ENCODE results near the gene SUN3. TPM values are rescaled to one million over a fixed set of nuclear protein-coding genes. Genes with fewer than 3 reads are reported as not detected.

SUN3 gene
- total RNA-seq, 1 donor from 2014 or later, result not detected

DNA sequence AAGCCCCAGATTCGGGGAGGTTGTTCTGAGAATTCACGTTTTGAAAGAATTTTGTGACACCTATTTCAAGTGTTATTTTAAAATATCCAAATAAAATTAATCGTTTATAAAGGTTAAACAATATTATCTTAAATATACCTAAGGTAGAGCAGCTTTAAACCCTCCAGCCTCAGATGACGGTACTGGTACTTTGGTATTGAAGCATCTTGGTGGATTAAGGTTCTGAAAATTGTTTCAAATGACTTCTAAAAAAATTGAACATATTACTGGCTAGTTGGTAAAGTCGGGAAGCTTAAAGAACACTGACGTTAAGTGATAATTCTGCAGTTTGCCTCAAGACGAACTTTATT, 49.1 kb downstream of the SUN3 start:
- TF ChIP-seq, protein P1, sequence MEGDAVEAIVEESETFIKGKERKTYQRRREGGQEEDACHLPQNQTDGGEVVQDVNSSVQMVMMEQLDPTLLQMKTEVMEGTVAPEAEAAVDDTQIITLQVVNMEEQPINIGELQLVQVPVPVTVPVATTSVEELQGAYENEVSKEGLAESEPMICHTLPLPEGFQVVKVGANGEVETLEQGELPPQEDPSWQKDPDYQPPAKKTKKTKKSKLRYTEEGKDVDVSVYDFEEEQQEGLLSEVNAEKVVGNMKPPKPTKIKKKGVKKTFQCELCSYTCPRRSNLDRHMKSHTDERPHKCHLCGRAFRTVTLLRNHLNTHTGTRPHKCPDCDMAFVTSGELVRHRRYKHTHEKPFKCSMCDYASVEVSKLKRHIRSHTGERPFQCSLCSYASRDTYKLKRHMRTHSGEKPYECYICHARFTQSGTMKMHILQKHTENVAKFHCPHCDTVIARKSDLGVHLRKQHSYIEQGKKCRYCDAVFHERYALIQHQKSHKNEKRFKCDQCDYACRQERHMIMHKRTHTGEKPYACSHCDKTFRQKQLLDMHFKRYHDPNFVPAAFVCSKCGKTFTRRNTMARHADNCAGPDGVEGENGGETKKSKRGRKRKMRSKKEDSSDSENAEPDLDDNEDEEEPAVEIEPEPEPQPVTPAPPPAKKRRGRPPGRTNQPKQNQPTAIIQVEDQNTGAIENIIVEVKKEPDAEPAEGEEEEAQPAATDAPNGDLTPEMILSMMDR (conservative IDR thresholded peaks at IDR 0.05; ENCODE audit: low read depth, low read length), result no peak
- peak overlapping the region; percentile 77 for H3K4me3 ChIP-seq (ENCODE audit: low read depth, low read length)
- DNase-seq (ENCODE audit: low read depth), result no peak

DNA sequence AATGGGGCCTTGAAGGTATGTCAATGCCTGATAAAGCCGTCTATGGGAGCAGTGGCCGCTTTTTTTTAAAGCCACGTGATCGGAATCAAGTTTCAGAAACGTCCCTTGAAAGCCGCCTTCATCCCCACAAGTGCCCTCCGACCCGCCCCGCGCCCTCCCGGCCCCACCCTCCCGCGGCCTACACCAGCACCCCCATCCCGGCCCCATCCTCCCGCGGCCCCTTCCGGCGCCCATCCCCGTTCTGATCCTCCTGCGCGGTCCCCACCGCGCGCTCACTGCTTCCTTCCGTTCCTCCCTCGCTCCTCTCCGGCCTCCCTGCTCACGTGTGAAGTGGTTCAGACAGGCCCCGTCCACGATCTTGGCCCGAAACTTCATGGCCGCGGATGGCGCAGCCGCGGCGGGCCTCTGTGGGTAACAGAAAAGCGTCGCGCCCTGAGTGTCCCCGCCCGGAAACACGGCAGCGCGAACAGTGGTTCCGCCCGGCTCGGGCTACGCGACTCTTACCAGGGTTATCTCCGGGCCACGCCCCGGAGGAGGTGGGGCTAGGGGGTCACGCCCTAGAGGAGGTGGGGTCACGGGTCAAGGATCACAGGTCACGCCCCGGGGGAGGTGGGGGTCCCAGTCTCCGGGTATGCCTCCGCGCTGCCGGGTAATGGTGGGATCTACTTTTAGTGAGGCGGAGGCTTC, 49.6 kb downstream of the SUN3 start, which contains the start of gene HUS1:
Gene HUS1, minus strand, starts transcription at position 471 of the 687 bp plus-strand sequence. Its CDS starts 96 bp downstream, at position 375.
- peak within 1 kb of the TSS; percentile 77 for H3K4me3 ChIP-seq (ENCODE audit: low read depth, low read length)
- TF ChIP-seq, protein P1 (conservative IDR thresholded peaks at IDR 0.05; ENCODE audit: low read depth, low read length), result no peak
- no peak for DNase-seq (ENCODE audit: low read depth)

DNA sequence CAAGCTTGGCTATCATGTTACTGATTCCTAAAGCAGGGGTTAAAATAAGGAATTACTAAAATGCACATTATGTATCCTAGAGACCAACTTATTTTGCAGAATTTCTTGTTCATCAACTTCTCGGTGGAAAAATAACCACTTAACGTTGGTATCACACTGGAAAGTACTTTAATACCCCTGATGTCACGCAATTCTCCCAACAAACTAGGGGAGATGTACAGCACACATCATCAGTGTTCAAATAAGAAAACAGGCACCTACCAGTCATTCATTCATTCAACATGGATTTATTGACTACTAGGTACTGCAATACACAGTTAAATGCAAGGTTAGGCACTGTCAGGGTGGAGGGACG, 50.1 kb downstream of the SUN3 start:
- no peak for DNase-seq (ENCODE audit: low read depth)

DNA sequence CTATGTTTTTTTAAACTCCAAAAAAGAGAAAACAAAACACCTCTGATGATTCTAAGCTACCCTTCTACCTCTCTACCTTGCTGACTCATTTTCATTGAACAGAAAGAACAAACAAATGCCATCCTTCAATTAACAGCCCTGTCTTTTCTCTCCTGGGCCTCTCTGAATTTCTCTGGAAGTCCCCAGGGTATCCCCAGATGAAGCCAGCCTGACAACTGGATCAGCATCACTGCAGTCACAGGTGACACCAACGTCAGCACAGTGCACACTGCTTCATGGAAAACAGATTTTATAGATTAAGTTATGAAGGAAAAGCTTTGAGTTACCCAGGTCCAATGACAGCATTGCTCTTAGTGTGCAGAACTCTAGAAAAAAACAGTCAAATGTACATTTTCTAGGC, 55.2 kb downstream of the SUN3 start:
- no peak for DNase-seq (ENCODE audit: low read depth)
- TF ChIP-seq, protein P1 (conservative IDR thresholded peaks at IDR 0.05; ENCODE audit: low read depth, low read length), result no peak
- no peak overlapping the region for H3K4me3 ChIP-seq (ENCODE audit: low read depth, low read length)

More for the DNA sequence above, 50.1 kb downstream of the SUN3 start:
- TF ChIP-seq, protein P1 (conservative IDR thresholded peaks at IDR 0.05; ENCODE audit: low read depth, low read length), result no peak
- H3K4me3 ChIP-seq (ENCODE audit: low read depth, low read length), result peak overlapping the region; percentile 77

DNA sequence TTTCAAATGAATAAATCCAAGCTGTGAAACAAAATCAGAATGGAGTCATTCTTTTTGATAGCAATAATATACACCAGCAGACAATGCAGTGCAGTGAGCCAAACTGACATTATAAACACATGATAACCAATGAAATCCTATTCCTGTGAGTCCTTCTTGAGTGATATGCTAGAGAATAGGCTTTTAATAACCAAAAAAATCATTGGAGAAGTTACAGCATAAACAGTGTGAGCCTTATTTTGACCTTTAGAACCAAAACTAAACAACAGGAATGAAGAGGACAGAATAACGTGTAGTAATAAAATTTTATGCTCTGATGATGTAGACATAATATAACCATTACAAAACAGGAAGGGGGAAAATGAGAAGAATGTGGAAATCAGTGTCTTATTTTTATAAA, 58.1 kb downstream of the SUN3 start:
- TF ChIP-seq, protein P1 (conservative IDR thresholded peaks at IDR 0.05; ENCODE audit: low read depth, low read length), result no peak
- no peak for DNase-seq (ENCODE audit: low read depth)
- H3K4me3 ChIP-seq (ENCODE audit: low read depth, low read length), result no peak overlapping the region

DNA sequence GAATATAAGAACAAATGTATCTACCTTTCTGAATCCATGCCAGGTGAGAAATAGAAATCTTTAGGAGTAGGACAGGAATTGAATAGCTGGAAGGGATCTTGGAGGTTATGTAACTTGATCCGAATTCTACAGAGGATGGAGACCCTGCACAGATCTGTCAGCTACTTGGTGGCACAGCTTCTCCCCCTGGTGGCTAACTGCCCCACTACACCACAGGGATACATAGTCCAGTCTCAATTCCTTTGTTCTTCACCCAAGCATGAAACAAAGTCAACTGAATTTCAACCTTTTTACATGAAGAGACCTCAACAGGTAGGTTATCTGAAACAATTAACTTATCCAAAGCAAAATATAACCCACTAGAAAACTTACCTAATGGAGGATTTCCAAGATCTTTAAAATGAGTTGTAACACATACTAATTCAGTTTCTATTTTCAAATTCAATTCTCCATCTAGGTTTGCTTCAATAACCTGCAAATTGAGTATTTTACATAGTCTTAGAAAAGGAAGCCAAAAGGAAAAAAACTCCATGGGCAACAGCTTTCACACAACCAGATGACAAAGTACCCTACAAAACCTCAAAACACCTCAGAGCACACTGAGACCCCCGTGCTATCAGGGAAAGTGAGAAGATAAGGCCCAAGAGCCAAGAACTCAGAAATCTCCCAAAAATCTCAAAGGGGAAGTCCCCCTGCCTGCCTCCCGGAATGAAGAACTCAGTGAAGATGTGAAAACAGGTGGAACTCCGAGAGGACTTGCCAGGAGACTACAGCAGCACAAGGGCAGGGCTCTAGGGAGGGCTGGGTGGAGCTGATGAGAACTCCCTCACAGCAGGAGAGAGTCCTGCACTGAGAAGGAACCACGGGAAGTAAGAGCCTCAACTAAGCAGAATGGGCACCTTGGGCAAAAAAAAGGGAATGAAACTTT, 59.8 kb downstream of the SUN3 start:
- H3K4me3 ChIP-seq (ENCODE audit: low read depth, low read length), result no peak overlapping the region
- TF ChIP-seq, protein P1 (conservative IDR thresholded peaks at IDR 0.05; ENCODE audit: low read depth, low read length), result peak; percentile 98
- DNase-seq (ENCODE audit: low read depth), result no peak

All from epithelial cell of proximal tubule (primary cell).